Ovary (tissue), 3 donors: ENCODE measurements around the gene HOXC9.

Source experiments
- POLR2A ChIP-seq: fragments of 450-650 bp; IDR thresholded peaks from one replicate; pipeline ENCODE4 v1.6.1; 2017; ENCODE audit warnings: antibody characterized with exemption, mild to moderate bottlenecking, moderate library complexity
- TF ChIP-seq, protein P1 (sequence below), 3 donors: fragments of 450-650 bp in 2 of 3; fragments of 200-600 bp in 1 of 3; IDR thresholded peaks; one replicate each; pipeline versions ENCODE4 v1.5.1 to v1.8.0; 2016 to 2022; ENCODE audit warnings: antibody characterized with exemption in 3 of 3, mild to moderate bottlenecking in 1 of 3
- donor health status: DM: no; HTN: no; CAD: no.

DNA sequence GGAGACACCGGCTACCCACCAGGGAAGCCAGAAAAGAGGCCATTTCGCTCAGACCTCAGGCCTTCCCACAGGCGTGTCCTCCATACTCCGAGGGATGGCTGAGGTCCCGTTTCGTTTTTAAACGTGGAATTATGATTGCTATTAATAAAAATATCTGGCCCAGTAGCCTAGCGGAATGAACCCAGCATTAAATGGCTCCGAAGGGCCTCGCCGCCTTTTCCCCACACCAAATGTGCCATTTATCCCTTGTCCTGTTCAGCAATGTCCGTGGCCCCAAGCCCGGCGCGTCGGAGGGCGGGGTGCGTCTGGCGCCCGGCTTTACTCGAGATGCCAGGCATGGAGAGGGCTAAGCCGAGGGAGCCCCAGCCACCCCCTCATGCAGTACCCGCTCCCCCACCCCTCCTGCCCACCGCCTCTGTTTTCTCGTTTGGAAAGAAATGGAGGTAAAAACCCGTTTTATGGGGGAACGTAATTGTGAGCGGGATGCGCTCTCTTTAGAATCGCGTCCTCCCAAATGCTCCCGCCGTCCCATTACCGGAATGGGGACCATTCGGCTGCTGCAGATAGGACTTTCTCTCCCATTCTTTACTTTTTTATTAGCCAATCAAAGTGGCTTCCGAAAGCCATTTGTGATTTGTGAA is 14.5 kb downstream of the HOXC9 start:
- TF ChIP-seq, protein P1, sequence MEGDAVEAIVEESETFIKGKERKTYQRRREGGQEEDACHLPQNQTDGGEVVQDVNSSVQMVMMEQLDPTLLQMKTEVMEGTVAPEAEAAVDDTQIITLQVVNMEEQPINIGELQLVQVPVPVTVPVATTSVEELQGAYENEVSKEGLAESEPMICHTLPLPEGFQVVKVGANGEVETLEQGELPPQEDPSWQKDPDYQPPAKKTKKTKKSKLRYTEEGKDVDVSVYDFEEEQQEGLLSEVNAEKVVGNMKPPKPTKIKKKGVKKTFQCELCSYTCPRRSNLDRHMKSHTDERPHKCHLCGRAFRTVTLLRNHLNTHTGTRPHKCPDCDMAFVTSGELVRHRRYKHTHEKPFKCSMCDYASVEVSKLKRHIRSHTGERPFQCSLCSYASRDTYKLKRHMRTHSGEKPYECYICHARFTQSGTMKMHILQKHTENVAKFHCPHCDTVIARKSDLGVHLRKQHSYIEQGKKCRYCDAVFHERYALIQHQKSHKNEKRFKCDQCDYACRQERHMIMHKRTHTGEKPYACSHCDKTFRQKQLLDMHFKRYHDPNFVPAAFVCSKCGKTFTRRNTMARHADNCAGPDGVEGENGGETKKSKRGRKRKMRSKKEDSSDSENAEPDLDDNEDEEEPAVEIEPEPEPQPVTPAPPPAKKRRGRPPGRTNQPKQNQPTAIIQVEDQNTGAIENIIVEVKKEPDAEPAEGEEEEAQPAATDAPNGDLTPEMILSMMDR (IDR thresholded peaks at IDR 0.05), result no peak
- TF ChIP-seq POLR2A, result no peak
